HEK293 (cell line): ENCODE measurements around the gene GGTLC2.
"Not testable (repeated sequence)": the region's sequence is repeated elsewhere in the genome, so short reads cannot be mapped to it uniquely, and the experiment has no call there.

Experiments used
- CTCF ChIA-PET: fragments of 350-600 bp; formaldehyde crosslinking; extraction: SDS; loops from one replicate; lab custom pipeline; 2021; ENCODE audit warnings: antibody characterized with exemption; lab: Yijun Ruan, JAX
- POLR2A ChIA-PET: fragments of 300-600 bp; formaldehyde crosslinking; extraction: SDS; loops from one replicate; lab custom pipeline; 2020; ENCODE audit warnings: antibody characterized with exemption, inconsistent platforms; lab: Yijun Ruan, JAX
- H3K27ac ChIP-seq: fragments of 200-500 bp; sonication (Bioruptor generic); 2 replicates; pipeline ENCODE4 v1.5.1; 2014; ENCODE audit warnings: low read depth, low read length, control low read depth, inconsistent platforms; ENCODE audit errors: extremely low read depth
- H3K36me3 ChIP-seq, 2 experiments: fragments of 200-500 bp in 1 of 2; sonication (Bioruptor generic) in 1 of 2; 1 replicate in 1 of 2; 2 replicates in 1 of 2; pipeline ENCODE4 v1.5.1; 2014 to 2017; ENCODE audit warnings: inconsistent platforms in 2 of 2, low read length in 2 of 2; ENCODE audit not compliant: control insufficient read depth in 2 of 2, insufficient read depth in 1 of 2
- H3K4me1 ChIP-seq: fragments of 200-500 bp; sonication (Bioruptor generic); 2 replicates; pipeline ENCODE4 v1.5.1; 2014; ENCODE audit warnings: mild to moderate bottlenecking, low read length, inconsistent platforms; ENCODE audit not compliant: control insufficient read depth, insufficient read depth
- H3K4me3 ChIP-seq: 2 replicates; pipeline ENCODE4 v1.5.1; 2011; ENCODE audit warnings: low read depth, mild to moderate bottlenecking, control low read depth, low read length, moderate library complexity
- H3K9me3 ChIP-seq: fragments of 200-500 bp; sonication (Bioruptor generic); 2 replicates; pipeline ENCODE4 v1.5.1; 2014; ENCODE audit warnings: low read depth, low read length, inconsistent platforms; ENCODE audit not compliant: control insufficient read depth, insufficient read depth
- FEZF1 ChIP-seq: fragments of 450-650 bp; formaldehyde crosslinking; IDR thresholded peaks from 2 replicates; pipeline ENCODE4 v1.5.1; 2016; ENCODE audit warnings: missing biosample characterization, missing genetic modification characterization
- GLIS1 ChIP-seq: fragments of 450-650 bp; formaldehyde crosslinking; IDR thresholded peaks from 2 replicates; pipeline ENCODE4 v1.5.1; 2016; ENCODE audit warnings: missing biosample characterization, missing genetic modification characterization
- GLIS2 ChIP-seq: fragments of 450-650 bp; formaldehyde crosslinking; IDR thresholded peaks from 2 replicates; pipeline ENCODE4 v1.5.1; 2016; ENCODE audit warnings: missing biosample characterization, missing genetic modification characterization
- SALL2 ChIP-seq: fragments of 450-650 bp; formaldehyde crosslinking; IDR thresholded peaks from 2 replicates; pipeline ENCODE4 v1.5.0; 2017; ENCODE audit warnings: missing biosample characterization, mild to moderate bottlenecking, missing genetic modification characterization, borderline replicate concordance
- SETDB1 ChIP-seq: IDR thresholded peaks from one replicate; pipeline ENCODE4 v1.6.1; 2017; ENCODE audit warnings: mild to moderate bottlenecking, low read length, moderate library complexity, mixed read lengths; ENCODE audit not compliant: insufficient read length
- YY2 ChIP-seq: fragments of 450-650 bp; formaldehyde crosslinking; IDR thresholded peaks from 2 replicates; pipeline ENCODE4 v1.5.1; 2016; ENCODE audit warnings: missing biosample characterization, missing genetic modification characterization
- ZBTB7A ChIP-seq: fragments of 450-650 bp; formaldehyde crosslinking; IDR thresholded peaks from 2 replicates; pipeline ENCODE4 v1.5.1; 2016; ENCODE audit warnings: low read depth, missing biosample characterization, missing genetic modification characterization
- ZBTB8A ChIP-seq: fragments of 450-650 bp; formaldehyde crosslinking; IDR thresholded peaks from 2 replicates; pipeline ENCODE4 v1.5.1; 2016; ENCODE audit warnings: missing biosample characterization, missing genetic modification characterization
- ZFP37 ChIP-seq: fragments of 450-650 bp; formaldehyde crosslinking; IDR thresholded peaks from 2 replicates; pipeline ENCODE4 v1.5.1; 2016; ENCODE audit warnings: missing biosample characterization, missing genetic modification characterization
- ZNF133 ChIP-seq: fragments of 450-650 bp; formaldehyde crosslinking; IDR thresholded peaks from 2 replicates; pipeline ENCODE4 v1.5.1; 2016; ENCODE audit warnings: missing biosample characterization, missing genetic modification characterization
- ZNF157 ChIP-seq: fragments of 450-650 bp; formaldehyde crosslinking; IDR thresholded peaks from 2 replicates; pipeline ENCODE4 v1.5.1; 2016; ENCODE audit warnings: missing biosample characterization, missing genetic modification characterization
- ZNF223 ChIP-seq: fragments of 450-650 bp; formaldehyde crosslinking; IDR thresholded peaks from 2 replicates; pipeline ENCODE4 v1.5.1; 2016; ENCODE audit warnings: missing biosample characterization, missing genetic modification characterization
- ZNF239 ChIP-seq: fragments of 450-650 bp; formaldehyde crosslinking; IDR thresholded peaks from 2 replicates; pipeline ENCODE4 v1.5.1; 2016; ENCODE audit warnings: missing biosample characterization, missing genetic modification characterization
- ZNF302 ChIP-seq: fragments of 450-650 bp; formaldehyde crosslinking; IDR thresholded peaks from 2 replicates; pipeline ENCODE4 v1.5.1; 2016; ENCODE audit warnings: missing biosample characterization, missing genetic modification characterization, low read depth
- ZNF335 ChIP-seq: fragments of 450-650 bp; formaldehyde crosslinking; conservative IDR thresholded peaks from 2 replicates; pipeline ENCODE4 v1.5.1; 2016; ENCODE audit warnings: missing biosample characterization, missing genetic modification characterization
- ZNF366 ChIP-seq: fragments of 450-650 bp; formaldehyde crosslinking; conservative IDR thresholded peaks from 2 replicates; pipeline ENCODE4 v1.5.1; 2016; ENCODE audit warnings: missing biosample characterization, missing genetic modification characterization
- ZNF391 ChIP-seq: fragments of 450-650 bp; formaldehyde crosslinking; IDR thresholded peaks from 2 replicates; pipeline ENCODE4 v1.5.1; 2016; ENCODE audit warnings: low read depth, missing biosample characterization, missing genetic modification characterization, borderline replicate concordance
- ZNF529 ChIP-seq: fragments of 450-650 bp; formaldehyde crosslinking; IDR thresholded peaks from 2 replicates; pipeline ENCODE4 v1.5.1; 2017; ENCODE audit warnings: missing genetic modification characterization, missing biosample characterization; ENCODE audit not compliant: insufficient replicate concordance
- ZNF560 ChIP-seq: fragments of 450-650 bp; formaldehyde crosslinking; IDR thresholded peaks from 2 replicates; pipeline ENCODE4 v1.5.1; 2017; ENCODE audit warnings: missing biosample characterization, missing genetic modification characterization, borderline replicate concordance
- ZNF670 ChIP-seq: fragments of 450-650 bp; formaldehyde crosslinking; IDR thresholded peaks from 2 replicates; pipeline ENCODE4 v1.5.1; 2016; ENCODE audit warnings: missing biosample characterization, missing genetic modification characterization, low read depth
- ZNF747 ChIP-seq: fragments of 450-650 bp; formaldehyde crosslinking; IDR thresholded peaks from 2 replicates; pipeline ENCODE4 v1.5.1; 2016; ENCODE audit warnings: missing biosample characterization, missing genetic modification characterization
- ZNF837 ChIP-seq: fragments of 450-650 bp; formaldehyde crosslinking; IDR thresholded peaks from 2 replicates; pipeline ENCODE4 v1.5.1; 2016; ENCODE audit warnings: missing biosample characterization, missing genetic modification characterization
- TF ChIP-seq, protein P1 (sequence below): fragments of 450-650 bp; formaldehyde crosslinking; IDR thresholded peaks from 2 replicates; pipeline ENCODE4; 2016; ENCODE audit warnings: missing biosample characterization, missing genetic modification characterization
- TF ChIP-seq, protein P2 (sequence below): fragments of 450-650 bp; formaldehyde crosslinking; IDR thresholded peaks from 2 replicates; pipeline ENCODE4 v1.5.1; 2016; ENCODE audit warnings: missing biosample characterization, missing genetic modification characterization
- TF ChIP-seq, protein P3 (sequence below): sonication (generic); formaldehyde crosslinking; IDR thresholded peaks from 2 replicates; pipeline ENCODE4 v1.8.1; 2022; ENCODE audit warnings: mild to moderate bottlenecking, moderate library complexity, missing genetic modification reagents

GGTLC2 gene

DNA sequence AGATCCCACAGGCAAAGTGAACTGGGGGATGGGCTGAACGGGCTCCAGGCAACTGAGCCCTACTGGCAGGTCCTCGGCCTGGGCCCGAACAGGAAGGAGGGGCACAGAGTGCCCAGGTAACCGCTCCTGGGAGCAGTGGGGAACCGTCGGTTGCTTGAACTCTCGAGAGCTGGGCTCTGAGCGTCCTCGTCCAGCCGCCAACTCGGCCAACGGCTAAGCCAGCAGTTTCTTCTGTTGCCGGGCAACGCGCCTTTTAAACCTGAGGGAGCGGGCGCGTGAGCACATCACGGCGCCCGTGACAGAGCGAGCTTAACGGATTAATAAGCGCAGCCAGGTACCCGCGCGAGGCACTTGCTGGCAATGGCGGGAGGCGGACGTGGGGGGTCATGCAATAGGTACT is at the start of gene GGTLC2:
Gene GGTLC2, plus strand, starts transcription at position 301 of the 400 bp plus-strand sequence. CDS start 1,732 bp downstream, outside the sequence.
- H3K9me3 ChIP-seq, H3K4me1 ChIP-seq, H3K36me3 ChIP-seq, H3K4me3 ChIP-seq, H3K27ac ChIP-seq, POLR2A ChIA-PET: not testable (repeated sequence)
- CTCF ChIA-PET: interaction anchor here (0.7 kb wide), 1 partner anchor 44 kb away, joined by 3 read pairs; no protein-coding TSS in a partner anchor

DNA sequence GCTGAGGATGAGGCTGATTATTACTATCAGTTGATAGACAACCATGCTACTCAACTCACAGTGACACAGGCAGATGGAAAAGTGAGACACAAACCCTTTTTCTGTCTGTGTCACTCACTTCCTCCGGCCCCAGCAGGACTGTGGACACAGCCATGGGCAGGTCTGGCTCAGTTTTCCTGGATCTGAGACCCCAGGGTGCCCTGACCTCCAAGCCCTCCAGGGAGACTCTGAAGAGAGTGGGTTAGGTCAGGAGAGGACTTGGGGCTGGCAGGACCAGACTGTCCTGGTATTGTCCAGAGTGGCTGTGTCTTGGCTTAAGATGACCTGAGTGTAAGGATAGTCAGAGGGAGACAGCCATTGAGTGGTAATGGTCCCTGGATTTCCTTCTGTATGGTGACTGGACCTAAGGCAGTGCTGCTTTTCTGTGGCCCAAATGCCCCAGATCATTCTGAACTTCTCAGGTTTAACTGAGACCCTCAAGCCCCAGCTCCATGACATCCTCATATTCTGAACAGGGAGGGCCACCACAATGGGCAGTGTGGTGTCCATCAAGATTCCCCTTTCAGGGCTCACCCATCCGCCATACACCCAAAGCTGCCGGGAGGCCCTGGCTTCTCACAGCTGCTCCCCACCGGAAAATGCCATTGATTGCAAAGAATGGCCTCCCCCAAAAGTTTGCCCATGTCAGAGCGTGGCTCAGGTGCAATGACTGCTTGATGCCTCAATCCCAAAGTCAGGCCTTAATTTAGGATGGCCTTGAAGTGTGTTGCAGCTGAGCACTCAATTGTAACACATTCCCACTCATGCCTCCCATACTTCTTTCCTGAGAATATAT is 49.2 kb upstream of the GGTLC2 start:
- Histone ChIP-seq H3K27ac (no peak overlapping the region), H3K4me3 (no peak overlapping the region), H3K36me3 (no peaks in the 10 kb centered on the region), H3K4me1 (no peaks in the 10 kb centered on the region), H3K9me3 (no peaks in the 10 kb centered on the region)
- TF ChIP-seq YY2 (no peak), ZBTB7A (no peak), ZNF529 (tag by site-specific recombination) (no peak), GLIS2 (no peak), ZNF747 (no peak), ZNF302 (no peak), ZNF239 (tag by site-specific recombination) (no peak), ZNF560 (tag by site-specific recombination) (no peak), ZFP37 (tag by site-specific recombination) (no peak), ZNF335 (tag by site-specific recombination) (no peak), ZBTB8A (tag by site-specific recombination) (no peak), ZNF133 (tag by site-specific recombination) (no peak), SALL2 (tag by site-specific recombination) (no peak), GLIS1 (tag by site-specific recombination) (no peak), ZNF366 (tag by site-specific recombination) (no peak), ZNF157 (no peak)
- TF ChIP-seq, protein P1, sequence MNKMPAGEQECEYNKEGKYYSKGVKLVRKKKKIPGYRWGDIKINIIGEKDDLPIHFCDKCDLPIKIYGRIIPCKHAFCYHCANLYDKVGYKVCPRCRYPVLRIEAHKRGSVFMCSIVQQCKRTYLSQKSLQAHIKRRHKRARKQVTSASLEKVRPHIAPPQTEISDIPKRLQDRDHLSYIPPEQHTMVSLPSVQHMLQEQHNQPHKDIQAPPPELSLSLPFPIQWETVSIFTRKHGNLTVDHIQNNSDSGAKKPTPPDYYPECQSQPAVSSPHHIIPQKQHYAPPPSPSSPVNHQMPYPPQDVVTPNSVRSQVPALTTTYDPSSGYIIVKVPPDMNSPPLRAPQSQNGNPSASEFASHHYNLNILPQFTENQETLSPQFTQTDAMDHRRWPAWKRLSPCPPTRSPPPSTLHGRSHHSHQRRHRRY (tag by site-specific recombination): no peak
- POLR2A ChIA-PET: no interaction called here
- CTCF ChIA-PET: interaction anchor here (0.8 to 2.5 kb wide), 6 partner anchors 7 to 174 kb away, joined by 3 to 11 read pairs (median 4); no protein-coding TSS in a partner anchor

DNA sequence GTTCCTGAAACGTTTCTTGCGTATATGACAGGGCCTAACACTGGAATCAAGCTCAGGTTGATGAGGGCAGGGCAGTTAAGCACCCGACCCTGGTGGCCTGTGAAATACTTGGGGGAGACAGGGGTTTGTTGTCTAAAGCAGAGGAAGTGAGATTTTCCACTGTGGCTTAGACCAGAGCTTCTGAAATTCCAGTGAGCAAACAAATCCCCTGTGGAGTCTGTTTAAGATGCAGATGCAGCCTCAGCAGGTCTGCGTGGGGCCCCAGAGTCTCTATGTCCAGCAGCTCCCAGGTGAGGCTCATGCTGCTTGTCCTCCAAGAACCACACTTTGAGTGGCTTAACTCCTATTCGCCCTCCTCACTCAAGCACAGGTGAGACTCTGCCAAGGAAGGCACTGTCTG is 46.3 kb upstream of the GGTLC2 start:
- no peaks in the 10 kb centered on the region for H3K4me1 ChIP-seq
- POLR2A ChIA-PET: no interaction called here
- no peak overlapping the region for H3K4me3 ChIP-seq
- no peaks in the 10 kb centered on the region for H3K36me3 ChIP-seq
- H3K9me3 ChIP-seq: no peaks in the 10 kb centered on the region
- H3K27ac ChIP-seq: no peak overlapping the region
- TF ChIP-seq SETDB1 (no peak), ZNF670 (no peak), FEZF1 (tag by site-specific recombination) (no peak), ZNF391 (tag by site-specific recombination) (no peak), ZNF223 (tag by site-specific recombination) (no peak), ZNF837 (no peak)
- TF ChIP-seq, protein P2, sequence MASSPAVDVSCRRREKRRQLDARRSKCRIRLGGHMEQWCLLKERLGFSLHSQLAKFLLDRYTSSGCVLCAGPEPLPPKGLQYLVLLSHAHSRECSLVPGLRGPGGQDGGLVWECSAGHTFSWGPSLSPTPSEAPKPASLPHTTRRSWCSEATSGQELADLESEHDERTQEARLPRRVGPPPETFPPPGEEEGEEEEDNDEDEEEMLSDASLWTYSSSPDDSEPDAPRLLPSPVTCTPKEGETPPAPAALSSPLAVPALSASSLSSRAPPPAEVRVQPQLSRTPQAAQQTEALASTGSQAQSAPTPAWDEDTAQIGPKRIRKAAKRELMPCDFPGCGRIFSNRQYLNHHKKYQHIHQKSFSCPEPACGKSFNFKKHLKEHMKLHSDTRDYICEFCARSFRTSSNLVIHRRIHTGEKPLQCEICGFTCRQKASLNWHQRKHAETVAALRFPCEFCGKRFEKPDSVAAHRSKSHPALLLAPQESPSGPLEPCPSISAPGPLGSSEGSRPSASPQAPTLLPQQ (tag by site-specific recombination): no peak
- TF ChIP-seq, protein P3, sequence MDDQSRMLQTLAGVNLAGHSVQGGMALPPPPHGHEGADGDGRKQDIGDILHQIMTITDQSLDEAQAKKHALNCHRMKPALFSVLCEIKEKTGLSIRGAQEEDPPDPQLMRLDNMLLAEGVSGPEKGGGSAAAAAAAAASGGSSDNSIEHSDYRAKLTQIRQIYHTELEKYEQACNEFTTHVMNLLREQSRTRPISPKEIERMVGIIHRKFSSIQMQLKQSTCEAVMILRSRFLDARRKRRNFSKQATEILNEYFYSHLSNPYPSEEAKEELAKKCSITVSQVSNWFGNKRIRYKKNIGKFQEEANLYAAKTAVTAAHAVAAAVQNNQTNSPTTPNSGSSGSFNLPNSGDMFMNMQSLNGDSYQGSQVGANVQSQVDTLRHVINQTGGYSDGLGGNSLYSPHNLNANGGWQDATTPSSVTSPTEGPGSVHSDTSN (CRISPR knock-in tag): no peak
- CTCF ChIA-PET: interaction anchor here (0.5 to 6.5 kb wide), 6 partner anchors 10 to 198 kb away, joined by 3 to 46 read pairs (median 4); no protein-coding TSS in a partner anchor
